ENCODE results near the gene CRIM1.
A peak's percentile ranks its signal among the peaks of the same experiment; 100 is the strongest.

Gene CRIM1

DNA sequence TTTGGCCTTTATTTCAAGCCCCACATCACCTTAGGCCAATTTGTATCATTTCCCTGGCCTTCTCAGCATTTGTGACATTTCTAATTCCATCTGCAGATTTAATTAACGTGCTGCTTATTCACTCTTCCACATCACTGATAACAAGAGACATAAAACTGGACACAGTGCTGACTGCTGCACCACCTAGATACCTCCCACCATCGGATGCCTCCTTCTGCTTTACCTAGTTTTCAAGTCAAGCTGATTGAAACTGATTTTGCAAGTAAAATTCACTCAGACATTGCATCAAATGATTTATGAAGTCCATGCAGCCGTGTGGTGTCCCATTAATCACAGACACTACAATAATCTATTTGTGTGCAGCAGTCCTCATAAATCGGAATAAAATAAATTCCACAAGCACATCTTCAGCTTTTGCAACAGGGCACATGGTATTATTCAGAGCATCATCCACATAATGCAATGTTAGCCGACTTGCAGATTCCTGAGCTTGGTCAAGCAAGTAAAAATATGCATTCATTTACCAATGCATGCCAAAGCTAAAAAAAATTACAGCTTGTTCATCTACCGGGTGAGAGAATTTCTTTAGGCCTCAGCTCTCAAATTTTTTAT lies 15.9 kb upstream of the CRIM1 start:
- no peaks in the 10 kb centered on the region for H3K27me3 ChIP-seq (ENCODE audit: control insufficient read depth in 1 of 2, insufficient read depth in 1 of 2, low read length in 2 of 2)
- no peak overlapping the region for H4K8ac ChIP-seq (ENCODE audit: low read length)
- H2AFZ ChIP-seq (ENCODE audit: low read depth, low read length): no peak overlapping the region
- H3K14ac ChIP-seq (ENCODE audit: low read length in 2 of 2): no peak overlapping the region
- 57% methylated on average over 5 of the region's 6 CpGs for WGBS
- H3K4me1 ChIP-seq (ENCODE audit: control insufficient read depth, insufficient read depth, low read depth, low read length): peaks cover 9% of the 10 kb centered on the region
- no peak overlapping the region for H2BK15ac ChIP-seq (ENCODE audit: low read depth, poor library complexity, severe bottlenecking)
- H2BK5ac ChIP-seq (ENCODE audit: low read depth, low read length, poor library complexity, severe bottlenecking): peak overlapping the region; percentile 81
- H3K9me3 ChIP-seq (ENCODE audit: control insufficient read depth, low read length): no peaks in the 10 kb centered on the region
- no peak overlapping the region for H3K4me2 ChIP-seq (ENCODE audit: low read length, poor library complexity, severe bottlenecking)
- H3K4me3 ChIP-seq (ENCODE audit: insufficient read depth in 1 of 2, low read depth in 1 of 2, low read length in 2 of 2): no peak overlapping the region
- no peak overlapping the region for H4K91ac ChIP-seq (ENCODE audit: low read length)
- no peak overlapping the region for H2BK12ac ChIP-seq (ENCODE audit: low read length in 2 of 2)
- H3K23ac ChIP-seq (ENCODE audit: low read length in 2 of 2): no peak overlapping the region
- H3K79me1 ChIP-seq (replicated peaks; ENCODE audit: low read length, poor library complexity, severe bottlenecking): no peaks in the 10 kb centered on the region
- no peak overlapping the region for H2BK120ac ChIP-seq (ENCODE audit: low read depth, low read length)
- H3K4ac ChIP-seq (ENCODE audit: low read depth in 1 of 2, low read length in 2 of 2): peak overlapping the region in 1 of 2 experiments; percentile 6
- no peak overlapping the region for H3K9ac ChIP-seq (ENCODE audit: low read length)
- H2AK5ac ChIP-seq (ENCODE audit: low read length, severe bottlenecking): peak overlapping the region; percentile 10
- no peak for DNase-seq
- H3K18ac ChIP-seq (ENCODE audit: low read depth in 1 of 2, low read length in 2 of 2): no peak overlapping the region
- no peaks in the 10 kb centered on the region for H3K36me3 ChIP-seq (ENCODE audit: control insufficient read depth in 1 of 2, insufficient read depth in 2 of 2, low read depth in 1 of 2, low read length in 2 of 2)
- H3K27ac ChIP-seq (ENCODE audit: low read length, poor library complexity, severe bottlenecking): peak overlapping the region; percentile 96

GRCh38 chr2:36343606-36344005 lies 12.0 kb upstream of the CRIM1 start:
- WGBS: 100% methylated on average over 2 of the region's 3 CpGs
- no peaks in the 10 kb centered on the region for H3K9me3 ChIP-seq (ENCODE audit: control insufficient read depth, low read length)
- H3K4ac ChIP-seq (ENCODE audit: low read depth in 1 of 2, low read length in 2 of 2): no peak overlapping the region

DNA sequence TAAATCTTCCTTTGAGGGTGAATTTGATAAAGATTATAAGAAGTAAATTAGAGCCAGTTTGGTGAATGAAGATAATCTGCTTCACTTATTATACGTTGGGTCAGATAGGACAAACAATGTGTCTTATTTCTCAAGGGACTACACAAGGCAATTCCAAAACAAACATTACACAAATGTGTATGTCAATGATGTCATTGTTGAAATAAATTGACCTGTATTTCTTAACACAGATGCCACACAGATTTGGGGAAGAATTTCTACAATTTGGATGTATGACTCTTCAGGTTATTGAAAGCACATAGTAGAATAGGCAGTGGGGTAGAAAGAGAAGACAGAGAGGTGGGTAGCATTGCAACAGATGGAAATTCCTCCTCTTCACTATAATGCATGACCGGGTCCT lies 6.9 kb upstream of the CRIM1 start:
- no peak overlapping the region for H2BK5ac ChIP-seq (ENCODE audit: low read depth, low read length, poor library complexity, severe bottlenecking)
- no peak overlapping the region for H2AK5ac ChIP-seq (ENCODE audit: low read length, severe bottlenecking)
- H3K4me1 ChIP-seq (ENCODE audit: control insufficient read depth, insufficient read depth, low read depth, low read length): no peaks in the 10 kb centered on the region
- H3K14ac ChIP-seq (ENCODE audit: low read length in 2 of 2): no peak overlapping the region
- no peak overlapping the region for H2BK12ac ChIP-seq (ENCODE audit: low read length in 2 of 2)
- no peak overlapping the region for H4K8ac ChIP-seq (ENCODE audit: low read length)
- no peak overlapping the region for H3K23ac ChIP-seq (ENCODE audit: low read length in 2 of 2)
- 83% methylated on average over 1 of the region's 2 CpGs for WGBS
- H2AFZ ChIP-seq (ENCODE audit: low read depth, low read length): no peak overlapping the region
- no peaks in the 10 kb centered on the region for H3K27me3 ChIP-seq (ENCODE audit: control insufficient read depth in 1 of 2, insufficient read depth in 1 of 2, low read length in 2 of 2)
- H3K9ac ChIP-seq (ENCODE audit: low read length): no peak overlapping the region
- H2BK120ac ChIP-seq (ENCODE audit: low read depth, low read length): no peak overlapping the region
- DNase-seq: peak; percentile 33
- H3K27ac ChIP-seq (ENCODE audit: low read length, poor library complexity, severe bottlenecking): no peak overlapping the region
- H3K4me2 ChIP-seq (ENCODE audit: low read length, poor library complexity, severe bottlenecking): no peak overlapping the region
- no peaks in the 10 kb centered on the region for H3K9me3 ChIP-seq (ENCODE audit: control insufficient read depth, low read length)
- H4K91ac ChIP-seq (ENCODE audit: low read length): no peak overlapping the region
- no peaks in the 10 kb centered on the region for H3K36me3 ChIP-seq (ENCODE audit: control insufficient read depth in 1 of 2, insufficient read depth in 2 of 2, low read depth in 1 of 2, low read length in 2 of 2)
- H2BK15ac ChIP-seq (ENCODE audit: low read depth, poor library complexity, severe bottlenecking): no peak overlapping the region
- H3K18ac ChIP-seq (ENCODE audit: low read depth in 1 of 2, low read length in 2 of 2): no peak overlapping the region
- no peak overlapping the region for H3K4ac ChIP-seq (ENCODE audit: low read depth in 1 of 2, low read length in 2 of 2)
- H3K4me3 ChIP-seq (ENCODE audit: insufficient read depth in 1 of 2, low read depth in 1 of 2, low read length in 2 of 2): no peak overlapping the region
- no peaks in the 10 kb centered on the region for H3K79me1 ChIP-seq (replicated peaks; ENCODE audit: low read length, poor library complexity, severe bottlenecking)

More at GRCh38 chr2:36343606-36344005, 12.0 kb upstream of the CRIM1 start:
- Histone ChIP-seq H3K79me1 (replicated peaks; ENCODE audit: low read length, poor library complexity, severe bottlenecking) (no peaks in the 10 kb centered on the region), H2BK5ac (ENCODE audit: low read depth, low read length, poor library complexity, severe bottlenecking) (no peak overlapping the region), H2AFZ (ENCODE audit: low read depth, low read length) (no peak overlapping the region), H4K91ac (ENCODE audit: low read length) (no peak overlapping the region), H3K4me2 (ENCODE audit: low read length, poor library complexity, severe bottlenecking) (no peak overlapping the region), H4K8ac (ENCODE audit: low read length) (no peak overlapping the region), H3K36me3 (ENCODE audit: control insufficient read depth in 1 of 2, insufficient read depth in 2 of 2, low read depth in 1 of 2, low read length in 2 of 2) (no peaks in the 10 kb centered on the region), H2BK12ac (ENCODE audit: low read length in 2 of 2) (no peak overlapping the region), H3K27me3 (ENCODE audit: control insufficient read depth in 1 of 2, insufficient read depth in 1 of 2, low read length in 2 of 2) (no peaks in the 10 kb centered on the region), H3K9ac (ENCODE audit: low read length) (no peak overlapping the region), H3K14ac (ENCODE audit: low read length in 2 of 2) (no peak overlapping the region), H3K23ac (ENCODE audit: low read length in 2 of 2) (no peak overlapping the region), H3K18ac (ENCODE audit: low read depth in 1 of 2, low read length in 2 of 2) (no peak overlapping the region), H3K4me1 (ENCODE audit: control insufficient read depth, insufficient read depth, low read depth, low read length) (peaks cover 4% of the 10 kb centered on the region), H3K27ac (ENCODE audit: low read length, poor library complexity, severe bottlenecking) (no peak overlapping the region), H2BK120ac (ENCODE audit: low read depth, low read length) (no peak overlapping the region), H2AK5ac (ENCODE audit: low read length, severe bottlenecking) (no peak overlapping the region), H2BK15ac (ENCODE audit: low read depth, poor library complexity, severe bottlenecking) (no peak overlapping the region), H3K4me3 (ENCODE audit: insufficient read depth in 1 of 2, low read depth in 1 of 2, low read length in 2 of 2) (no peak overlapping the region)
- DNase-seq: no peak

DNA sequence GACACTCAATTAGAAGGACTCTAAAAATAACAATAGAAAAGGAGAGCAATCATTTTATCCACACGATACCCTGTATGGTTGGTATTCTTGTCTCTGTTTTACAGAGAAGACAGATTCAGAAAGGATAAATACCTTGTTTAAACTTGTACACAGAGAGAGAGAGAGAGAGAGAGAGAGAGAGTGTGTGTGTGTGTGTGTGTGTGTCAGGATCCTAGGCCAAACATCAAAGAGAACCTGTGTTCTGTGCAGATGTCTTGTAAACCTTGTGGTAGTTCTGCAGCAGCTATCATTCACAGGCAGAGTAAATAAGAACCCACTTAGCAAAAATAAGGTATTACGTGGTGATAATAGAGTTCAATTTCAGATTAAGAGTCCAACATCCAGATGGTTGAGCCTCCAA lies 4.3 kb upstream of the CRIM1 start:
- Histone ChIP-seq H2AFZ (ENCODE audit: low read depth, low read length) (no peak overlapping the region), H3K9ac (ENCODE audit: low read length) (no peak overlapping the region), H3K4me3 (ENCODE audit: insufficient read depth in 1 of 2, low read depth in 1 of 2, low read length in 2 of 2) (no peak overlapping the region), H3K27me3 (ENCODE audit: control insufficient read depth in 1 of 2, insufficient read depth in 1 of 2, low read length in 2 of 2) (no peaks in the 10 kb centered on the region), H3K18ac (ENCODE audit: low read depth in 1 of 2, low read length in 2 of 2) (no peak overlapping the region), H4K8ac (ENCODE audit: low read length) (no peak overlapping the region), H3K4me1 (ENCODE audit: control insufficient read depth, insufficient read depth, low read depth, low read length) (peaks cover 2% of the 10 kb centered on the region), H3K4me2 (ENCODE audit: low read length, poor library complexity, severe bottlenecking) (no peak overlapping the region), H2BK15ac (ENCODE audit: low read depth, poor library complexity, severe bottlenecking) (no peak overlapping the region), H3K79me1 (replicated peaks; ENCODE audit: low read length, poor library complexity, severe bottlenecking) (no peaks in the 10 kb centered on the region), H4K91ac (ENCODE audit: low read length) (no peak overlapping the region), H2BK12ac (ENCODE audit: low read length in 2 of 2) (no peak overlapping the region), H3K14ac (ENCODE audit: low read length in 2 of 2) (no peak overlapping the region), H2AK5ac (ENCODE audit: low read length, severe bottlenecking) (no peak overlapping the region), H3K36me3 (ENCODE audit: control insufficient read depth in 1 of 2, insufficient read depth in 2 of 2, low read depth in 1 of 2, low read length in 2 of 2) (no peaks in the 10 kb centered on the region), H3K4ac (ENCODE audit: low read depth in 1 of 2, low read length in 2 of 2) (no peak overlapping the region), H2BK5ac (ENCODE audit: low read depth, low read length, poor library complexity, severe bottlenecking) (no peak overlapping the region), H3K9me3 (ENCODE audit: control insufficient read depth, low read length) (no peaks in the 10 kb centered on the region), H3K27ac (ENCODE audit: low read length, poor library complexity, severe bottlenecking) (no peak overlapping the region), H3K23ac (ENCODE audit: low read length in 2 of 2) (no peak overlapping the region), H2BK120ac (ENCODE audit: low read depth, low read length) (no peak overlapping the region)
- no peak for DNase-seq
- 100% methylated on average over 2 of the region's 2 CpGs for WGBS

All from mesenchymal stem cell (in vitro differentiated cells and primary cell).